GM12878 (cell line): ENCODE measurements around the gene ASAP2. TPM values are rescaled to one million over a fixed set of nuclear protein-coding genes. Genes with fewer than 3 reads are reported as not detected.

Experiments used
- ATAC-seq: fragments of 200-7000 bp; cut with Tn5 transposase; 3 replicates; pipeline ENCODE4 v1.9.1; 2020; ENCODE audit warnings: mild to moderate bottlenecking, moderate library complexity
- BruUV-seq: library from RNA; stranded (reverse); fragments of 400-500 nt; replicated peaks from 2 replicates; lab custom pipeline; 2021; lab: Mats Ljungman, UMichigan
- CTCF ChIA-PET: fragments of 300-600 bp; sonication (Branson Sonifier 250); formaldehyde crosslinking; extraction: SDS; loops from one replicate; lab custom pipeline; 2021; ENCODE audit warnings: inconsistent platforms; lab: Yijun Ruan, JAX
- POLR2A ChIA-PET: fragments of 350-600 bp; formaldehyde crosslinking; extraction: SDS; loops from one replicate; lab custom pipeline; 2021; ENCODE audit warnings: inconsistent platforms; lab: Charles Lee
- RAD21 ChIA-PET: fragments of 300-600 bp; sonication (Branson Sonifier 250); formaldehyde crosslinking; loops from one replicate; lab custom pipeline; 2023; ENCODE audit warnings: antibody characterized with exemption; ENCODE audit not compliant: unreplicated experiment; lab: Charles Lee
- SMC1A ChIA-PET: fragments of 300-600 bp; sonication (Branson Sonifier 250); formaldehyde crosslinking; loops from one replicate; lab custom pipeline; 2023; ENCODE audit not compliant: unreplicated experiment, uncharacterized antibody; lab: Charles Lee
- DNase-seq: peaks from one replicate; pipeline ENCODE4 v3.0.0-alpha.2; 2011; ENCODE audit warnings: low read depth, low spot score
- FAIRE-seq: peaks from 3 replicates; lab custom pipeline; 2011; peaks lifted over from hg19 to GRCh38; lab: Jason Lieb, UNC
- H2AFZ ChIP-seq: 2 replicates; pipeline ENCODE4 v1.6.0; 2011; ENCODE audit warnings: low read depth, low read length, control low read depth; ENCODE audit not compliant: control insufficient read depth
- H3K27ac ChIP-seq: 2 replicates; pipeline ENCODE4 v1.5.1; 2011; ENCODE audit warnings: control low read depth; ENCODE audit not compliant: control insufficient read depth, insufficient read depth
- H3K27me3 ChIP-seq, 2 experiments: replicated peaks in 1 of 2; 2 replicates each; pipeline versions ENCODE4 v1.6.0 to v1.6.1; 2011; ENCODE audit warnings: low read length in 1 of 2; ENCODE audit not compliant: control insufficient read depth in 2 of 2, insufficient read depth in 2 of 2
- H3K36me3 ChIP-seq, 2 experiments: 2 replicates each; pipeline ENCODE4 v1.5.1; 2011; ENCODE audit warnings: low read length in 1 of 2; ENCODE audit not compliant: control insufficient read depth in 2 of 2, insufficient read depth in 2 of 2
- H3K4me1 ChIP-seq: 2 replicates; pipeline ENCODE4 v1.6.1; 2011; ENCODE audit warnings: mild to moderate bottlenecking, low read length, moderate library complexity, mixed read lengths; ENCODE audit not compliant: control insufficient read depth, insufficient read depth
- H3K4me2 ChIP-seq: 2 replicates; pipeline ENCODE4 v1.6.0; 2011; ENCODE audit warnings: control low read depth; ENCODE audit not compliant: control insufficient read depth, insufficient read depth
- H3K4me3 ChIP-seq: fragments of 200-600 bp; sonication (generic); 2 replicates; pipeline ENCODE4 v1.5.1; 2016
- H3K79me2 ChIP-seq: 2 replicates; pipeline ENCODE4 v1.6.0; 2011; ENCODE audit warnings: low read length; ENCODE audit not compliant: control insufficient read depth, insufficient read depth
- H3K9ac ChIP-seq: 2 replicates; pipeline ENCODE4 v1.8.0; 2011; ENCODE audit warnings: low read length, control low read depth, mixed read lengths; ENCODE audit not compliant: control insufficient read depth, insufficient read depth
- H3K9me3 ChIP-seq: replicated peaks from 3 replicates; pipeline ENCODE4 v1.5.1; 2011; ENCODE audit warnings: mild to moderate bottlenecking, low read length; ENCODE audit not compliant: control insufficient read depth, insufficient read depth
- H4K20me1 ChIP-seq: 2 replicates; pipeline ENCODE4 v1.6.0; 2011; ENCODE audit not compliant: control insufficient read depth, insufficient read depth
- CBX3 ChIP-seq: fragments of 200-600 bp; sonication (generic); IDR thresholded peaks from 2 replicates; pipeline ENCODE4 v1.6.1; 2016; ENCODE audit warnings: low read depth, borderline replicate concordance
- E2F8 ChIP-seq: fragments of 450-650 bp; IDR thresholded peaks from 2 replicates; pipeline ENCODE4 v1.6.1; 2018; ENCODE audit warnings: mild to moderate bottlenecking, low read depth, moderate library complexity; ENCODE audit not compliant: partially characterized antibody
- IRF3 ChIP-seq: fragments of 450-650 bp; IDR thresholded peaks from 2 replicates; pipeline ENCODE4 v1.6.1; 2014; ENCODE audit warnings: mild to moderate bottlenecking
- WGBS: methylation state at CpG from one replicate; pipeline ENCODE4 v1.1.6; 2016; ENCODE audit warnings: low lambda C conversion rate; ENCODE audit not compliant: insufficient replicate concordance, insufficient coverage; ENCODE audit errors: missing lambda C conversion rate; 5-methylcytosine and 5-hydroxymethylcytosine counted together
- in situ Hi-C: fragments of 300-500 bp; cut with MboI; formaldehyde crosslinking; loops from 9 replicates; pipeline ENCODE4 v1.14.3; 2018; ENCODE audit warnings: mixed read lengths
- intact Hi-C: fragments of 100-400 bp; cut with micrococcal nuclease; formaldehyde crosslinking; loops from one replicate; pipeline ENCODE4 v1.14.2; 2022; ENCODE audit not compliant: unreplicated experiment
- polyA plus RNA-seq, 11 experiments: library from polyadenylated mRNA; depleted of rRNA in 4 of 11; unstranded in 6 of 11; stranded (reverse) in 5 of 11; fragments of >200 nt; fragmentation: Nextera tagmentation in 4 of 11; fragmentation: Illumina TruSeq in 1 of 11; extraction: Ambion mirVana in 4 of 11; extraction: Trizol in 1 of 11; gene quantifications; 1 replicate in 1 of 11; 2 replicates in 10 of 11; pipeline versions ENCODE4 v1.2.1 to v1.2.3, GENCODE V29; 2011 to 2016; ENCODE audit warnings: inconsistent platforms in 2 of 11, missing spikeins in 2 of 11, low read depth in 1 of 11
- total RNA-seq, 4 experiments: library from RNA; depleted of rRNA in 3 of 4; stranded (reverse); fragments of >200 nt in 3 of 4; fragmentation: Illumina TruSeq in 1 of 4; extraction: Trizol in 1 of 4; gene quantifications; 2 replicates each; pipeline versions ENCODE4 v1.2.1 to v1.2.3, GENCODE V29; 2013 to 2021

The ASAP2 gene
- total and polyA plus RNA-seq, 10 of the 15 experiments (the other 5 are each of a cell fraction or from before 2014, with no cell fraction given), result 0.05 to 0.27 (median 0.07) TPM; not detected in 4

- no peak for ATAC-seq
- in situ Hi-C loops (no loop called here), intact Hi-C loops (no loop called here)
- ChIA-PET SMC1A (interaction anchor here (1.5 kb wide), 1 partner anchor 206 kb away, joined by 3 read pairs; no protein-coding TSS in a partner anchor), RAD21 (no interaction called here), POLR2A (no interaction called here), CTCF (interaction anchor here (0.7 to 1.9 kb wide), 2 partner anchors 9 to 35 kb away, joined by 3 to 5 read pairs; no protein-coding TSS in a partner anchor)
- no peak overlapping the region for H3K4me2 ChIP-seq
- no peaks in the 10 kb centered on the region for H3K79me2 ChIP-seq
- no peak overlapping the region for H3K27ac ChIP-seq
- no peaks in the 10 kb centered on the region for H3K36me3 ChIP-seq
- H4K20me1 ChIP-seq, result no peaks in the 10 kb centered on the region
- H3K4me1 ChIP-seq, result no peaks in the 10 kb centered on the region
- no peak for FAIRE-seq
- DNase-seq, result no peak
- H3K9me3 ChIP-seq, result no peaks in the 10 kb centered on the region
- no peak for TF ChIP-seq E2F8
- no peak for TF ChIP-seq CBX3
- no peak overlapping the region for H3K4me3 ChIP-seq
- WGBS, result 48% methylated on average over 9 of the region's 9 CpGs
- no peak overlapping the region for H2AFZ ChIP-seq
- H3K9ac ChIP-seq, result no peak overlapping the region
- peaks cover 0 to 2% of the 10 kb centered on the region in 2 experiments; a peak in 3 of 4 replicates for H3K27me3 ChIP-seq
- BruUV-seq, result no TSS peak
Measured at GRCh38 chr2:9346885-9347284, 140.3 kb downstream of the ASAP2 start.

GRCh38 chr2:9347411-9347881 is 140.8 kb downstream of the ASAP2 start:
- no TSS peak for BruUV-seq
- Histone ChIP-seq H3K36me3 (no peaks in the 10 kb centered on the region), H3K9ac (no peak overlapping the region), H4K20me1 (no peaks in the 10 kb centered on the region), H3K4me1 (no peaks in the 10 kb centered on the region), H3K27ac (no peak overlapping the region), H3K4me2 (no peak overlapping the region), H3K27me3 (peaks cover 0 to 2% of the 10 kb centered on the region in 2 experiments; a peak in 3 of 4 replicates), H3K79me2 (no peaks in the 10 kb centered on the region), H3K9me3 (no peaks in the 10 kb centered on the region), H3K4me3 (no peak overlapping the region), H2AFZ (no peak overlapping the region)
- 36% methylated on average over 6 of the region's 6 CpGs for WGBS
- ChIA-PET CTCF (interaction anchor here (0.5 to 1.9 kb wide), 2 partner anchors 9 to 178 kb away, joined by 3 to 5 read pairs; no protein-coding TSS in a partner anchor), RAD21 (no interaction called here), POLR2A (no interaction called here), SMC1A (interaction anchor here (1.5 kb wide), 1 partner anchor 206 kb away, joined by 3 read pairs; no protein-coding TSS in a partner anchor)
- in situ Hi-C loops (no loop called here), intact Hi-C loops (no loop called here)
- FAIRE-seq (no peak), ATAC-seq (no peak), DNase-seq (no peak)
- no peak for TF ChIP-seq IRF3
